ENCODE measurements around the gene ARHGEF17. TPM values are rescaled to one million over a fixed set of nuclear protein-coding genes. Genes with fewer than 3 reads are reported as not detected.

Gene ARHGEF17
- total RNA-seq, 1 donor from 2014 or later = 67.5 TPM

- no peak for DNase-seq (ENCODE audit: low read depth)
Measured at GRCh38 chr11:73406131-73406530, 98.1 kb downstream of the ARHGEF17 start.

DNA sequence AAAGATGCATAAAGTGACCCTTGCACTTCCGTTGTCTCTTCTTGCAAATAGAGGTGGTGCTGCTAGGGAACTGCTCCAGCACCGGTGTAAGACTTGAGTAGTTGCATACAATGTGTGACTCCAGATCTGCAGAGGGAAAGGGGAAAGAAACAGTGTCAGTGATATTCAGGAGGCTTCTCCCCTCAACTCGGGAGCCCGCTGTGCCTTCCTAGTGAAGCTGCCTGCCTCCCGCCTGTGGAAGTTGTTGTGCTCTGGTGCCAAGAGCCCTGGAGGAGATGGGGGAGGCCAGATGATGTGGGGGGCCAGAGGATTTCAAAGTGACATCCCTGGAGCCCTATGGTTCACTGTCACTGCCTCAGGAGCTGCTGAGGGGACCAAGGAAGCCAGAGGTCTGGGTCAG is 98.5 kb downstream of the ARHGEF17 start:
- DNase-seq (ENCODE audit: low read depth) = no peak

DNA sequence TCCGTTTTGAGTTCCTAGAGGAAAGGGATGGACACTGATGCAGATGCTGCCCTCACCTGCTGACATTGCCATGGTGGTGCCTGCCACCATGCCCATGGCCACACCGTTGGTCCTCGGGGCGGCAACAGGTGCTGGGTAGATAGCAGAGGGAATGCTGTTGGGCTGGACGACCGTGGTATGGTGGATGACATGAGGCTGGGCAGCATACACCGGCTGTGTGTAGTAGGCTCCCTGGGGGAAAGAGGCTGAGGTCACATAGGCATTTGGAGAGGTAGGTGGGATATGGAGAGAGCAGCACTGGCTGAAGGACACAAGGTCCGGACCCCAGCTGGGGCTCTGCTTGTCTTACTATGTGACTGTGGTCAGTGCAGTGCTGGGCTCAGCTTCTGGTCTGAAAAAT is 101.4 kb downstream of the ARHGEF17 start:
- DNase-seq (ENCODE audit: low read depth) = no peak

DNA sequence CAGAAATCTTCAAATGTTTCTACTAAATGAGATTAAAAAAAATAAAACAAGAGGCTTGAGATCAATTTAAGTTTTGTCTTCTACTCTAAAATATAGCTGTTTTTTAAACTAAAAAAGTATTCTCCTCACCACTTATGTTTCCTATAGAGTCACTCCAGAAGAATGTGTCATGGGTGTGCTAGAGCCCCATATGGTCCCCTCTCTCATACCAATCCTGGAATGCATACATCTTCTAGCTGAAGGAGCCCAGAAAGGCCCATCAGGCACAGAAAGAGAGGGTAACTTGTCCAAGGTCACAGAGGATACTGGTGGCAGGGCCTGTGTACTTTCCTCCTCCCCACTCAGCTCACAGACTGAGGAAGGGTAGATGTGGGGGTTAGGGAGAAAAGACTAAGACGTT is 102.6 kb downstream of the ARHGEF17 start:
- DNase-seq (ENCODE audit: low read depth) = no peak

- DNase-seq (ENCODE audit: low read depth) = no peak
Measured at GRCh38 chr11:73411031-73411430, 103.0 kb downstream of the ARHGEF17 start.

DNA sequence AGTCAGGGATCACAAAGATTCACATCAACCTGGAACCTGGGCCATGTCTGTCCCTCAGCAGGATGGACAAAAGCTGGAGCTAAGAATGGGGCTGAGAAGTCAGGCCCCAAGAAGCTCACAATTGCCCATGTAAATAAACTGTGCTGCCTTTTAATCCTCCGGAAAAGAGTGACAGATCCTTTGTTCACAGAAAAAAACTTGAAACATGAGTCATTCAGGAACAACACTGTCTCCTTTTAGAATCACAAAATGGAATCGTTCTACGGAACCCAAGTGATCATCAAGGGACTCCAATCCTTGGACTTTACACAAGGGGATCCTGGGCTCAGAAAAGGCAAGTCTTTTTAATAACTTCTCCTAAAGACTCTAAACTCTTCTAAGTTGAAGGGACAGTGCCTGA is 104.2 kb downstream of the ARHGEF17 start:
- DNase-seq (ENCODE audit: low read depth) = peak; percentile 23

GRCh38 chr11:73413256-73413655 is 105.2 kb downstream of the ARHGEF17 start:
- no peak for DNase-seq (ENCODE audit: low read depth)

GRCh38 chr11:73414977-73415651 is 107.0 kb downstream of the ARHGEF17 start:
- no peak for DNase-seq (ENCODE audit: low read depth)

DNA sequence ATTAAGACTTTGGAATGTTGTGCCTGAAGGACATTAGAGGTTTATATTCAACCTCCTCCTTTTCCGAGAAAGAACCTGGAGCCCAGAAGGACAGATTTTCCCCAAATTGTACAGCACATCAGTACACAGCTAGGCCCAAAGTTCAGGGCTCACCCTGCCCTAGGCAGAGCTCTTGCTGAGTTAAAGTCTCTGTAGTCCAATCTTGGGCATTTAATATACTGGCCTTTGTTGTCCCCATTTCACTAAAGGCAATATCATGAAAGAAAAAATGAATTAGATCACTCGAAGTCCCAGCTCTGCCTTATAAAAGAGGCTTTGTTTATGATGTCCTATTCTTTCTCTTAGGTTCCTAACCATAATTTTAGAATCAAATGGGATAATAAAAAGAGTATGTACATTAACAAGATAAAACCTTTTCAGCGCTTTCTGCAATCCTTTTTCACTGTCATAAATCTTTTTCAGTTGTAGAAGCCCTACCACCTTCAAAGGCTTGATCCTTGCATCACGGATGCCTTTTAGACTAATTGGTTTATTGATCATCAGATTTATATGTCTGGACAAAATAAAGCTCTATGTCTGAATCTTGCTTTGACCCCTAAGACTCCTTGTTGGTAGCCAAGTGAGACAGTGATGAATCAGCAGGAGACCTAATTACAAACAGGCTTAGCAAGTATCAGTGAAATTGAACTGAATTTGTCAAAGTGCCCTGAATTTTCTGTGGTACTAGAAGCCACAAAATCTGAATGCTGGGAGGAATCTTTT is 108.0 kb downstream of the ARHGEF17 start:
- peak; percentile 45 for DNase-seq (ENCODE audit: low read depth)

- no peak for DNase-seq (ENCODE audit: low read depth)
Measured at GRCh38 chr11:73416786-73417185, 108.7 kb downstream of the ARHGEF17 start.

Other genes with a start within 250 kb of the ARHGEF17 start
- gene FCHSD2, start 166.0 kb upstream of the ARHGEF17 start, total RNA-seq = 11.5 and 21.5 TPM in 2 replicates
- 3.7 and 4.3 TPM in 2 replicates for gene P2RY2, start 90.0 kb upstream of the ARHGEF17 start, total RNA-seq
- 3.6 and 10.9 TPM in 2 replicates for gene P2RY6, start 35.9 kb upstream of the ARHGEF17 start, total RNA-seq
- 4.4 and 6.3 TPM in 2 replicates for gene RELT, start 68.1 kb downstream of the ARHGEF17 start, total RNA-seq

All from renal cortical epithelial cell (primary cell).